Measurements from ENCODE around the gene AFAP1L2. TPM values are rescaled to one million over a fixed set of nuclear protein-coding genes. Genes with fewer than 3 reads are reported as not detected.

The AFAP1L2 gene
- total and polyA plus RNA-seq, 2 experiments from 2014 or later, result not detected

DNA sequence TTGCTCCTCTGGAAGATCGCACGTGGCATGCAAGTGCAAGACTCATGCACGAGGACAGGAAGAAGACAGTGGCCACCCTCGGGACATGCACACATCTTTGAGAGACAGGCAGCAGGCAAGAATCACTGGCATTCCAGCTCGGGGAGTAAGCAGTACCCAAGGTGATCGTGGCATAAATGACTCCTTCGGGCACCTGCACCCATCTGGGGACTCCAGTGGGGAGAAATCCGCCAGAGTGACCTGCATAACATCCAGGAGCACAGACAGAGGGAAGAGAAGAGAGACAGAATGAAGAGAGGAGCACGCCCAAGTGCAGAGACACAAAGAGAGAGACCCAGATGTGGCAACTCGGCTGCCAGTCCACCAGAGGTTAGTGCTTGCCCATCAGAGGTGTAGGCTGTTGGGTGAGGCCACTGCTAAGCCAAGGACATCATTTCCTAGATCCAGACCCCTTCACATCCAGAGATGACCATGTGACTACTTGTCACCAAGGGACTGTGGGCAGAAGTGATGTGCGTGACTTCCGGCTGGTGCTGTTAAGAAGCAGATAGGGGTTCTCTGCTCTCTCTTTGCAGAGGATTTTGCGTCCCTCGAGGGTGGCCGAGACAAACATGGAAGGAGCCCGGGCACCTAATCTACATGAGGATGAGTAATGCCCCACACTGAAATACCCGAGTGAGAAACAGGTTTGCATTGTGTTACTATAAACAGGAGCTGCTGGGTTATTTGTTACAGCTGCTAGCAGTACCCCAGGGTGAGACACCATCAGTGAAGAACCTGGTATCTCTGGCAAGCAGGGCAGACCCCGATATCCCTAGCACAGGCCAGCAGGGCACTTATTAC lies 84.7 kb downstream of the AFAP1L2 start:
- H3K4me1 ChIP-seq (ENCODE audit: insufficient read depth), result no peaks in the 10 kb centered on the region
- no peaks in the 10 kb centered on the region for H3F3A ChIP-seq (ENCODE audit: insufficient read depth)
- H3K36me3 ChIP-seq (ENCODE audit: low read depth), result no peaks in the 10 kb centered on the region
- H4K20me1 ChIP-seq (ENCODE audit: insufficient read depth), result no peaks in the 10 kb centered on the region
- in situ Hi-C loops (cut with MboI), result no loop called here
- TF ChIP-seq EZH2phosphoT487 (IDR thresholded peaks at IDR 0.05; ENCODE audit: insufficient read depth, low read depth) (no peak), EZH2 (IDR thresholded peaks at IDR 0.05; ENCODE audit: insufficient read depth, poor library complexity, severe bottlenecking) (no peak)
- H3K9me3 ChIP-seq (ENCODE audit: low read depth), result no peaks in the 10 kb centered on the region
- no peak for DNase-seq
- H3K27me3 ChIP-seq (replicated peaks; ENCODE audit: insufficient read depth), result peaks cover 26% of the 10 kb centered on the region; the same call in 1 of the 2 replicates
- H3K9me2 ChIP-seq (ENCODE audit: insufficient read depth), result no peaks in the 10 kb centered on the region
- no peak overlapping the region for H3K9ac ChIP-seq
- no peak overlapping the region for H2AFZ ChIP-seq
- WGBS, 2 experiments (ENCODE audit: low coverage in 1 of 2, low lambda C conversion rate in 2 of 2, missing lambda C conversion rate in 2 of 2), result 64 to 66% methylated on average over 18 of the region's 18 CpGs
- no peaks in the 10 kb centered on the region for H3K79me2 ChIP-seq (ENCODE audit: insufficient read depth)
- H3K4me3 ChIP-seq, result no peak overlapping the region
- H3K4me2 ChIP-seq (ENCODE audit: unreplicated experiment), result no peak overlapping the region
- H3K27ac ChIP-seq, result no peak overlapping the region

DNA sequence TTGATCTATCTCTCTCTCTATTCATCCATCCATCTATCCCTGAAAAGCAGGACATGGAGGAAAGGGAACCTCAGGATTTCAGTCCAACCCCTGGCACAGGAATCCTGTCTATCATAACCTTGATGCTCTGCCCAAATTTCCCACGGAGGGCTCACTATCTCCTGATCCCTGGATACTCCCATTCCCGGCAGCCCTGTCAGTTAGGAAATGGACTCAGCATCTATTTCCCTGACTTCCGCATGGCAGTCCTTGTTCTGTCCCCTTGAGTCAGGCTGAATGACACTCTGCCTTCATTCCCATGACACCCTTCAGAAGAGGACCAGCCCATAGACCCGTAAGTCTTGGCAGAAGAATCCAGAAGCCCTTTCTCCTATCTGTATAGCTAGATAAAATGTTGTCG lies 87.6 kb downstream of the AFAP1L2 start:
- TF ChIP-seq EZH2phosphoT487 (IDR thresholded peaks at IDR 0.05; ENCODE audit: insufficient read depth, low read depth) (no peak), EZH2 (IDR thresholded peaks at IDR 0.05; ENCODE audit: insufficient read depth, poor library complexity, severe bottlenecking) (no peak)
- peaks cover 26% of the 10 kb centered on the region; the same call in 1 of the 2 replicates for H3K27me3 ChIP-seq (replicated peaks; ENCODE audit: insufficient read depth)
- H4K20me1 ChIP-seq (ENCODE audit: insufficient read depth), result no peaks in the 10 kb centered on the region
- no peaks in the 10 kb centered on the region for H3K79me2 ChIP-seq (ENCODE audit: insufficient read depth)
- no peak overlapping the region for H2AFZ ChIP-seq
- H3K9me2 ChIP-seq (ENCODE audit: insufficient read depth), result no peaks in the 10 kb centered on the region
- WGBS, 2 experiments (ENCODE audit: low coverage in 1 of 2, low lambda C conversion rate in 2 of 2, missing lambda C conversion rate in 2 of 2), result 52 to 56% methylated on average over 5 of the region's 5 CpGs
- H3K4me3 ChIP-seq, result no peak overlapping the region
- H3F3A ChIP-seq (ENCODE audit: insufficient read depth), result no peaks in the 10 kb centered on the region
- no peaks in the 10 kb centered on the region for H3K4me1 ChIP-seq (ENCODE audit: insufficient read depth)
- in situ Hi-C loops (cut with MboI), result no loop called here
- no peaks in the 10 kb centered on the region for H3K36me3 ChIP-seq (ENCODE audit: low read depth)
- no peak overlapping the region for H3K4me2 ChIP-seq (ENCODE audit: unreplicated experiment)
- no peaks in the 10 kb centered on the region for H3K9me3 ChIP-seq (ENCODE audit: low read depth)
- no peak overlapping the region for H3K27ac ChIP-seq
- DNase-seq, result no peak
- H3K9ac ChIP-seq, result no peak overlapping the region

DNA sequence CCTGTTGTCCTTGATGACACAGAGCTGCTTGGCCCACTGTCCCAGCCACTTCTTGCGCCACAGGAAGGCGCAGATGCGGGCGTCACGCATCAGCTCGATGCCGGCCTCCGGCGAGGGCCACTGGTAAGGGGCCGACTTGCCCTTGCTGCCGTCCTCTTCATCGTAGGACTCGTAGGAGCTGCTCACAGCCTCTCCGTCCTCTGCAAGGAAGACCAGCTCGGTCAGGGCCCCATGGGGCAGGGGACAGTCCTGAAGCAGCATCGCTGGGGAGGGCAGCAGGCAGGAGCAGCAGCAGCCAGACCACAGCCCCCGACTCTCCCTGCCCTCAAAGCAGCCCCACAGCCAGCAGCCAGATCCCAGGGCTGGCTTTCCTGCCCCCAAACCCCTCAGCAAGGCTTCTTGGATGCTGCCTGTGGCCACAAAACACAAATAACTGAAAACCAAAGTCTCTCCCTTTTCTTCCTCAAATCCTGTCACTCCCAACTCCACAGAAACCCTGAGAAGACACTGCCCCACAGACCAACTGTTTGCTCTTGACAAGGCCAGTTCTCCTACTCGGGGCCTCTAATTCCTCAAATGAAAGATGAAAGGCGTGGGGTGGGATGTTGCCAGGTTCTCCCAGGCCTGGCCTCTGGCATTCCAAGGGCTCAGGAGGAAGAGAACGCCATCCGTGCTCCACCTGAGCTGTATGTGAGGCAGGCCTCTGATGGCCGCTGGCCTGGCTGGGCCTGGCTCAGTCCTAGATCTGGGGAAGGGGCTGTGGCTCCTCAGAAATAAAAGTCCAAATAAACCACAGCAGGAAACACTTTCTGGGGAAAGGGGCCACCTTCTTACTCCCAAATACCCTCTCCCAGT lies 88.5 kb downstream of the AFAP1L2 start:
- no peak for TF ChIP-seq EZH2 (IDR thresholded peaks at IDR 0.05; ENCODE audit: insufficient read depth, poor library complexity, severe bottlenecking)
- TF ChIP-seq EZH2phosphoT487 (IDR thresholded peaks at IDR 0.05; ENCODE audit: insufficient read depth, low read depth), result no peak
- in situ Hi-C loops (cut with MboI), result no loop called here
- no peak overlapping the region for H3K4me3 ChIP-seq
- H3K27me3 ChIP-seq (replicated peaks; ENCODE audit: insufficient read depth), result peaks cover 26% of the 10 kb centered on the region; the same call in 1 of the 2 replicates
- no peak overlapping the region for H3K27ac ChIP-seq
- no peaks in the 10 kb centered on the region for H3F3A ChIP-seq (ENCODE audit: insufficient read depth)
- no peaks in the 10 kb centered on the region for H3K4me1 ChIP-seq (ENCODE audit: insufficient read depth)
- H3K36me3 ChIP-seq (ENCODE audit: low read depth), result no peaks in the 10 kb centered on the region
- H3K4me2 ChIP-seq (ENCODE audit: unreplicated experiment), result no peak overlapping the region
- H3K9me3 ChIP-seq (ENCODE audit: low read depth), result no peaks in the 10 kb centered on the region
- no peaks in the 10 kb centered on the region for H4K20me1 ChIP-seq (ENCODE audit: insufficient read depth)
- no peaks in the 10 kb centered on the region for H3K79me2 ChIP-seq (ENCODE audit: insufficient read depth)
- 77 to 78% methylated on average over 21 to 22 of the region's 22 CpGs for WGBS, 2 experiments (ENCODE audit: low coverage in 1 of 2, low lambda C conversion rate in 2 of 2, missing lambda C conversion rate in 2 of 2)
- DNase-seq, result no peak
- H3K9me2 ChIP-seq (ENCODE audit: insufficient read depth), result no peaks in the 10 kb centered on the region
- no peak overlapping the region for H2AFZ ChIP-seq
- no peak overlapping the region for H3K9ac ChIP-seq

DNA sequence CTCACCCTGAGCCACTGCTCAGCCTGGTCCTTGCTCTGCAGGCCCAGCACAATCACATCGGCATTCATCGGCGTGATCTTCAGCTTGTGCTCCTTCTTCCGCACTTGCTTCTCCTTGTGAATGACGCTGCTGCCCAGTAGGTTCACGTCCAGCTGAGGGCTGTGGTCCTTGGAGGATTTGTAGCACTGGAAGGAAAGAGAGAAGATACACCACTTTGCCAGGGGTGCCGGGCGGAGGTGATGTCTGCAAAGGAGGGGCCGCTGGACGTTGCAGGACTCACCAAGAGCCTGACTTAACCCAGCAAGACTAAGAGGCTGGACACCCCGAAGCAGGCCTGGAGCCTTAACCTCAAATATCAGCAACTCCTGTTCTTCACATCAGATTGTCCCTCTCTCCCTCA lies 90.4 kb downstream of the AFAP1L2 start:
- no peak for DNase-seq
- Histone ChIP-seq H3K27ac (no peak overlapping the region), H2AFZ (no peak overlapping the region), H3K9me3 (ENCODE audit: low read depth) (no peaks in the 10 kb centered on the region), H3F3A (ENCODE audit: insufficient read depth) (no peaks in the 10 kb centered on the region), H3K9ac (no peak overlapping the region), H3K4me1 (ENCODE audit: insufficient read depth) (peaks cover 6% of the 10 kb centered on the region), H4K20me1 (ENCODE audit: insufficient read depth) (no peaks in the 10 kb centered on the region), H3K4me3 (no peak overlapping the region), H3K4me2 (ENCODE audit: unreplicated experiment) (no peak overlapping the region), H3K9me2 (ENCODE audit: insufficient read depth) (no peaks in the 10 kb centered on the region), H3K36me3 (ENCODE audit: low read depth) (no peaks in the 10 kb centered on the region), H3K27me3 (replicated peaks; ENCODE audit: insufficient read depth) (peaks cover 22% of the 10 kb centered on the region; the same call in 1 of the 2 replicates), H3K79me2 (ENCODE audit: insufficient read depth) (no peaks in the 10 kb centered on the region)
- TF ChIP-seq EZH2phosphoT487 (IDR thresholded peaks at IDR 0.05; ENCODE audit: insufficient read depth, low read depth) (no peak), EZH2 (IDR thresholded peaks at IDR 0.05; ENCODE audit: insufficient read depth, poor library complexity, severe bottlenecking) (no peak)
- in situ Hi-C loops (cut with MboI), result no loop called here
- WGBS, 2 experiments (ENCODE audit: low coverage in 1 of 2, low lambda C conversion rate in 2 of 2, missing lambda C conversion rate in 2 of 2), result 71 to 72% methylated on average over 11 of the region's 11 CpGs
